SHP77 treated with DMSO at 0.1 percent for 48 hours (cell line): ENCODE measurements around the gene MCM3AP.
"Not testable (repeated sequence)": the region's sequence is repeated elsewhere in the genome, so short reads cannot be mapped to it uniquely, and the experiment has no call there.

Source experiments
- DNase-seq: peaks from one replicate; lab custom pipeline; 2025; lab: John Stamatoyannopoulos, UW

The MCM3AP gene

GRCh38 chr21:46243325-46243724 lies 42.1 kb downstream of the MCM3AP start:
- DNase-seq: no peak

GRCh38 chr21:46241577-46241976 lies 43.8 kb downstream of the MCM3AP start:
- DNase-seq: not testable (repeated sequence)

- no peak for DNase-seq
Measured at GRCh38 chr21:46239817-46240325, 45.5 kb downstream of the MCM3AP start.

GRCh38 chr21:46237474-46237873 lies 47.9 kb downstream of the MCM3AP start:
- DNase-seq: no peak

GRCh38 chr21:46234436-46234950 lies 50.9 kb downstream of the MCM3AP start:
- no peak for DNase-seq

GRCh38 chr21:46229923-46230260 lies 55.5 kb downstream of the MCM3AP start:
- no peak for DNase-seq

GRCh38 chr21:46229133-46229922 lies 56.1 kb downstream of the MCM3AP start:
- DNase-seq: peak; percentile 13

- DNase-seq: peak; percentile 59
Measured at GRCh38 chr21:46228345-46229051, 56.9 kb downstream of the MCM3AP start, which contains the start of gene LSS. Gene LSS (minus strand): TSS chr21:46228774. CDS start chr21:46228745, 29 bp downstream.

GRCh38 chr21:46227811-46228344 lies 57.5 kb downstream of the MCM3AP start:
- DNase-seq: no peak

GRCh38 chr21:46226920-46227599 lies 58.4 kb downstream of the MCM3AP start:
- DNase-seq: no peak

- no peak for DNase-seq
Measured at GRCh38 chr21:46226146-46226545, 59.3 kb downstream of the MCM3AP start.

- not testable (repeated sequence) for DNase-seq
Measured at GRCh38 chr21:46223661-46224060, 61.8 kb downstream of the MCM3AP start.

GRCh38 chr21:46223217-46223616 lies 62.2 kb downstream of the MCM3AP start:
- no peak for DNase-seq

- DNase-seq: no peak
Measured at GRCh38 chr21:46222436-46223116, 62.8 kb downstream of the MCM3AP start.

GRCh38 chr21:46221664-46222435 lies 63.6 kb downstream of the MCM3AP start:
- DNase-seq: no peak

GRCh38 chr21:46220847-46221246 lies 64.6 kb downstream of the MCM3AP start:
- DNase-seq: no peak

- DNase-seq: no peak
Measured at GRCh38 chr21:46220275-46220810, 65.1 kb downstream of the MCM3AP start.

- no peak for DNase-seq
Measured at GRCh38 chr21:46219591-46220239, 65.7 kb downstream of the MCM3AP start.

- no peak for DNase-seq
Measured at GRCh38 chr21:46218906-46219590, 66.4 kb downstream of the MCM3AP start.
